SU-DHL-6 (cell line): Measurements from ENCODE around the gene EZR.

Experiments
- EZH2phosphoT487 ChIP-seq: fragments of 200-600 bp; sonication (generic), shearing (Covaris generic); conservative IDR thresholded peaks from 2 replicates; pipeline ENCODE4 v1.6.1; 2018; ENCODE audit warnings: mild to moderate bottlenecking, antibody characterized with exemption, low read length, moderate library complexity, mixed read lengths
- TF ChIP-seq, protein P1 (sequence below): fragments of 200-600 bp; sonication (generic); IDR thresholded peaks from one replicate; pipeline ENCODE4 v1.5.1; 2017; ENCODE audit warnings: antibody characterized with exemption, mild to moderate bottlenecking, low read length, moderate library complexity; ENCODE audit not compliant: insufficient read depth, poor library complexity, severe bottlenecking

DNA sequence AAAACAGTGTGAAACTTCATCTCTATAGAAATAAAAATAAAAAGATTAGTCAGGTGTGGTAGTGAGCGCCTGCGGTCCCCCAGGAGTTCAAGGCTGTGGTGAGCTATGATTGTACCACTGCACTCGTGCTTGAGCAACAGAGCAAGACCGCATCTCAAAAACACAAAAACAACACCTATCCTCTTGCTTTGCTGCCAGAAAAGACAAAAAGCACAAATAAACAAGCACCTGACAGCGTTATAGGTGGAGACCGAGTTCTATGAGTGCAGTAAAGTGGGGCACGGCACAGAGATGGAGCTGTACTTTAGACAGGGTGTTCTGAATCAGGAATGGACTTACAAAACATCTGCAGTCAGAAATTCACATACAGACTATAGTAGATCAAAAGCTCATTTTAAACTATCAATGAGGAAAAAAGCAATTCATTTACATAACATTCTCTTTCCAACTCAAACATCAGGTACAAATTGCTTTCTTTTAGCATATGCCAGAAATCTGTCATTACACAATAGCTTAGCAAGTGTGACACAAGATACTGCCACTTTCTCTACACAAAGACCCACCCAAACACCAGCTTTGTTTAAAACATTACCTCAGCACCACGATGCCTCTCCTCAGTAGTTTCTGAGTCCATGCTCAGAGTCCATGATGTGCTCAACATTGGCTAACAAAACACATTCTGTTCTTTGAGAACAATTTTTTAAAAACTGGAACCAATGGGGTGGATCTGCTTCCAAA lies 10.1 kb downstream of the EZR start:
- TF ChIP-seq, protein P1, sequence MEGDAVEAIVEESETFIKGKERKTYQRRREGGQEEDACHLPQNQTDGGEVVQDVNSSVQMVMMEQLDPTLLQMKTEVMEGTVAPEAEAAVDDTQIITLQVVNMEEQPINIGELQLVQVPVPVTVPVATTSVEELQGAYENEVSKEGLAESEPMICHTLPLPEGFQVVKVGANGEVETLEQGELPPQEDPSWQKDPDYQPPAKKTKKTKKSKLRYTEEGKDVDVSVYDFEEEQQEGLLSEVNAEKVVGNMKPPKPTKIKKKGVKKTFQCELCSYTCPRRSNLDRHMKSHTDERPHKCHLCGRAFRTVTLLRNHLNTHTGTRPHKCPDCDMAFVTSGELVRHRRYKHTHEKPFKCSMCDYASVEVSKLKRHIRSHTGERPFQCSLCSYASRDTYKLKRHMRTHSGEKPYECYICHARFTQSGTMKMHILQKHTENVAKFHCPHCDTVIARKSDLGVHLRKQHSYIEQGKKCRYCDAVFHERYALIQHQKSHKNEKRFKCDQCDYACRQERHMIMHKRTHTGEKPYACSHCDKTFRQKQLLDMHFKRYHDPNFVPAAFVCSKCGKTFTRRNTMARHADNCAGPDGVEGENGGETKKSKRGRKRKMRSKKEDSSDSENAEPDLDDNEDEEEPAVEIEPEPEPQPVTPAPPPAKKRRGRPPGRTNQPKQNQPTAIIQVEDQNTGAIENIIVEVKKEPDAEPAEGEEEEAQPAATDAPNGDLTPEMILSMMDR = no peak
- no peak for TF ChIP-seq EZH2phosphoT487
